Karpas-422 (cell line): ENCODE results near the gene TMX1. TPM values are rescaled to one million over a fixed set of nuclear protein-coding genes. Genes with fewer than 3 reads are reported as not detected.

Source experiments
- DNase-seq: peaks from one replicate; pipeline ENCODE4 v3.0.0-alpha.2; 2015
- H2AFZ ChIP-seq: fragments of 200-600 bp; sonication (generic); 2 replicates; pipeline ENCODE4 v1.6.1; 2014; ENCODE audit warnings: antibody characterized with exemption, low read length, mixed read lengths
- H3K27ac ChIP-seq: fragments of 200-600 bp; sonication (generic); 2 replicates; pipeline ENCODE4 v1.5.1; 2014; ENCODE audit warnings: mild to moderate bottlenecking, low read length, moderate library complexity
- H3K27me3 ChIP-seq: fragments of 200-600 bp; sonication (generic); 2 replicates; pipeline ENCODE4 v1.6.1; 2014; ENCODE audit warnings: low read length, mixed read lengths
- H3K36me3 ChIP-seq: fragments of 200-600 bp; sonication (generic); 2 replicates; pipeline ENCODE4 v1.6.1; 2014; ENCODE audit warnings: low read length, mixed read lengths; ENCODE audit not compliant: insufficient read depth
- H3K4me1 ChIP-seq: fragments of 200-600 bp; sonication (generic); 2 replicates; pipeline ENCODE4 v1.6.1; 2014; ENCODE audit warnings: mild to moderate bottlenecking, low read length, mixed read lengths
- H3K4me2 ChIP-seq: fragments of 200-600 bp; sonication (generic); 2 replicates; pipeline ENCODE4 v1.6.1; 2014; ENCODE audit warnings: low read length, low read depth, mild to moderate bottlenecking; ENCODE audit not compliant: poor library complexity, severe bottlenecking
- H3K4me3 ChIP-seq: fragments of 200-600 bp; sonication (generic); 2 replicates; pipeline ENCODE4 v1.5.1; 2014; ENCODE audit warnings: mild to moderate bottlenecking, antibody characterized with exemption, low read length, mixed read lengths
- H3K79me2 ChIP-seq: fragments of 200-600 bp; sonication (generic); 2 replicates; pipeline ENCODE4 v1.6.1; 2014; ENCODE audit warnings: mild to moderate bottlenecking, low read length, mixed read lengths
- H3K9ac ChIP-seq: fragments of 200-600 bp; sonication (generic); 2 replicates; pipeline ENCODE4 v1.6.0; 2014; ENCODE audit warnings: low read length
- H3K9me2 ChIP-seq: fragments of 200-600 bp; sonication (generic), shearing (Covaris generic); replicated peaks from 2 replicates; pipeline ENCODE4 v1.6.0; 2014; ENCODE audit warnings: mild to moderate bottlenecking, low read length, moderate library complexity; ENCODE audit not compliant: insufficient read depth
- H3K9me3 ChIP-seq: fragments of 300-700, 200-600 bp; sonication (generic); 2 replicates; pipeline ENCODE4 v1.6.1; 2014; ENCODE audit warnings: low read length, mixed read lengths
- H4K20me1 ChIP-seq: fragments of 200-600 bp; sonication (generic); 2 replicates; pipeline ENCODE4 v1.6.1; 2014; ENCODE audit warnings: mild to moderate bottlenecking, antibody characterized with exemption, low read length, low read depth; ENCODE audit not compliant: insufficient read depth
- small RNA-seq: library from RNA; depleted of rRNA; stranded (forward); fragments of <200 nt; gene quantifications from one replicate; pipeline ENCODE3, GENCODE V24; 2014
- total RNA-seq: library from RNA; depleted of rRNA; stranded (reverse); fragments of >200 nt; shearing (Covaris generic); gene quantifications from 2 replicates; pipeline ENCODE4 v1.2.3, GENCODE V29; 2014; ENCODE audit warnings: low replicate concordance; rRNA removed

The TMX1 gene
- total RNA-seq, 1 experiment from 2014 or later = 70.5 TPM

DNA sequence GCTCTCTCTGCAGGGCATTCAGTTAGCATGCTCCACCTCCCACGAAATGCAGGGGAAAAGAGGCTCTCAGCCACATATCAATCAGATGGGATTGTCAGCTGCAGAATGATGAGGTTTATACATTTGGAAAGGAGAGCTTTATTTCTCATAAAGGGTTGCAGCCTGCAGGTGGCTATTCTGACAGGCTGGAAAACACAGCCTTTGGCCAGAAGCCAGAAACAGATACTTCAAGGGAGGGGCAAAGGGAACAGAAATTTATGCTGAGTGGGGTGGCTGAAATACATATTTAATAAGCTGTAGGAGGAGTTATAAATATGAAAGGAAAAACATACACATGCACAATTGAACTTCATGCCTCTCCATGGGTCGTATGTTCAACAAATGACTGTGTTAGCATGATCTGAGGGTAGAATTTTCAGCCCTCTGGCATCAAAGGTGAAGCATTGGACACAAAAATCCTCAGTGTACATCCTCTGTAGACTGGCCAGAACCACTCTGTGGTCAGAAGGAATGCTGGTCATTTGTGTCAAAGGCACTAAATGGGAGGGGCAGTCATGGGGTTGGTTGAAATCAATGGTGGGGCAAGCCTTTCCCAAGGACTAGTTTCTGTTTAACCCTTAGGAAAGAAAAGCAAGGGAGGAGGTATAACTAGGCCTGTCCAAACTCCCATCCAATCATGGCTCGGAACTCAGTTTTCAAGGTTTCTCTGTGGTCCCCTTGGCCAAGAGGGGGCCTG, 62.4 kb downstream of the TMX1 start:
- H3K9ac ChIP-seq = no peak overlapping the region
- no peak overlapping the region for H3K4me3 ChIP-seq
- H3K9me3 ChIP-seq = no peaks in the 10 kb centered on the region
- no peak overlapping the region for H3K27ac ChIP-seq
- H3K36me3 ChIP-seq = no peaks in the 10 kb centered on the region
- no peaks in the 10 kb centered on the region for H4K20me1 ChIP-seq
- H3K79me2 ChIP-seq = no peaks in the 10 kb centered on the region
- no peak overlapping the region for H2AFZ ChIP-seq
- DNase-seq = no peak
- H3K4me1 ChIP-seq = no peaks in the 10 kb centered on the region; the same call in 1 of the 2 replicates
- no peaks in the 10 kb centered on the region for H3K9me2 ChIP-seq
- no peak overlapping the region for H3K4me2 ChIP-seq
- no peaks in the 10 kb centered on the region for H3K27me3 ChIP-seq

DNA sequence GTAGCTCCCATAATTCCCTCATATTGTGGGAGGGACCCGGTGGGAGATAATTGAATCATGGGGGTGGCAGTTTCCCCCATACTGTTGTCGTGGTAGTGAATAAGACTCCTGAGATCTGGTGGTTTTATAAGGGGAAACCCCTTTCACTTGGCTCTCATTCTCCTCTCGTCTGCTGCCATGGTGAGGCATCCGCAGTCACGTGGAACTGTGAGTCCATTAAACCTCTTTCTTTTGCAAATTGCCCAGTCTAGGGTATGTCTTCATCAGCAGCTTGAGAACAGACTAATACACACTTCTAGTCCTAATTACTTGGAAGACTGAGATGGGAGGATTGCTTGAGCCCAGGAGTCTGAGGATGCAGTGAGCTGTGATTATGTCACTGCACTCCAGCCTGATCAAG, 64.4 kb downstream of the TMX1 start:
- Histone ChIP-seq H3K4me1 (no peaks in the 10 kb centered on the region; the same call in 1 of the 2 replicates), H3K27ac (no peak overlapping the region), H3K36me3 (no peaks in the 10 kb centered on the region), H3K4me3 (no peak overlapping the region), H3K9me2 (no peaks in the 10 kb centered on the region), H3K4me2 (no peak overlapping the region), H3K79me2 (no peaks in the 10 kb centered on the region), H3K9me3 (no peaks in the 10 kb centered on the region), H3K27me3 (no peaks in the 10 kb centered on the region), H4K20me1 (no peaks in the 10 kb centered on the region), H2AFZ (no peak overlapping the region), H3K9ac (no peak overlapping the region)
- DNase-seq = no peak

DNA sequence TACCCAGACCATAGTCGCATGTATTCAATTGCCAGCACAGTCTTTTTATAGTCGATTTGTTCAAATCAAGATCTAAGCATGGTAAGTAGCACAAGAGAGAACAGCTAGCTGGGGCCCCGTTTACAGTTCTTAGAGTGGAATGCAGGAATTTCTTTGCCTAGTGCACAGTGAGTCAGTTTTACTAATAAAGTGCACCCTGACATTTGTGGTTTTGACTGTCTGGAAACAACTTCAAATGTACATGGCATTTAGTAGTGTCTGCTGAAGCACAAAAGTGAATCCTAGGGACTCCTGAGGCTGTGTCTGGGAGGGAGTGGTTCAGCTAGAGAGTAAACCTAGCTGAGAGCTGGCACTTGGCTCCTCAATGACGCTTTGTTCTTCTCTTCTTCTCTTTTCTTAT, 64.9 kb downstream of the TMX1 start:
- Histone ChIP-seq H3K9ac (no peak overlapping the region), H3K27ac (no peak overlapping the region), H2AFZ (no peak overlapping the region), H3K4me2 (no peak overlapping the region), H4K20me1 (no peaks in the 10 kb centered on the region), H3K9me3 (no peaks in the 10 kb centered on the region), H3K9me2 (no peaks in the 10 kb centered on the region), H3K36me3 (no peaks in the 10 kb centered on the region), H3K27me3 (no peaks in the 10 kb centered on the region), H3K79me2 (no peaks in the 10 kb centered on the region), H3K4me3 (no peak overlapping the region), H3K4me1 (no peaks in the 10 kb centered on the region; the same call in 1 of the 2 replicates)
- no peak for DNase-seq

DNA sequence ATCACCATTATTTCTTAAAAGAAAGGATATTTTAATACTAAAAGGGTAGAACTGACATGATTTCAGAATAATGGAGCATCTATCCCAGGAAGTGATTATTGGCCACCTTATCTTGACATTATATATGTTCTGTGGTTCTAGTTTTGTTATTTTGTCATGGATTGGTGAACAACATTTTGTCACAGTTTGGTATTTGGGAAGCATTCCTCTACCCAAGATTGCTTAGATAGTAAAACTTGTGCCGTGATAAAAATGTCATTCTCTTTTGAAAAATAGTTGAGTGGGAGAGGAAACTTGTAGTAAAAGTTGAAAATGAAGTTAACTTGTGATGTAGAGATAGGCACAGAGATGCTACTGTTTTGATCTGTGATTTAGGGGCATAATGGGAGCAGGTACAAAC, 65.7 kb downstream of the TMX1 start:
- Histone ChIP-seq H2AFZ (no peak overlapping the region), H3K9ac (no peak overlapping the region), H3K4me3 (no peak overlapping the region), H4K20me1 (no peaks in the 10 kb centered on the region), H3K27ac (no peak overlapping the region), H3K79me2 (no peaks in the 10 kb centered on the region), H3K4me1 (no peaks in the 10 kb centered on the region; the same call in 1 of the 2 replicates), H3K9me3 (no peaks in the 10 kb centered on the region), H3K4me2 (no peak overlapping the region), H3K27me3 (no peaks in the 10 kb centered on the region), H3K9me2 (no peaks in the 10 kb centered on the region), H3K36me3 (no peaks in the 10 kb centered on the region)
- no peak for DNase-seq

Small RNA genes within 50 kb of the gene (small RNA-seq; reads per million reads assigned to genes)
- not detected for gene RF00019
- gene RF00156 = not detected

Other genes starting within 250 kb of the TMX1 start
- gene TRIM9, start 145.1 kb upstream of the TMX1 start, total RNA-seq = 0.63 and 1.7 TPM in 2 replicates